ENCODE results near the gene P2RX3.
"Not testable (repeated sequence)": the region's sequence is repeated elsewhere in the genome, so short reads cannot be mapped to it uniquely, and the experiment has no call there.

Gene P2RX3

GRCh38 chr11:57336111-57336666 is 2.0 kb upstream of the P2RX3 start:
- no peak for TF ChIP-seq TAF1 (IDR thresholded peaks at IDR 0.05; ENCODE audit: low read depth, low read length)
- no peak for TF ChIP-seq SPI1 (IDR thresholded peaks at IDR 0.05; ENCODE audit: low read depth, low read length)
- DNase-seq (ENCODE audit: insufficient read length, low spot score) (no peak), FAIRE-seq (no peak)

- DNase-seq (ENCODE audit: insufficient read length, low spot score); FAIRE-seq: not testable (repeated sequence)
Measured at GRCh38 chr11:57336856-57337255, 1.3 kb upstream of the P2RX3 start.

- TF ChIP-seq POLR2AphosphoS5 (IDR thresholded peaks at IDR 0.05; ENCODE audit: low read depth, low read length) (no peak), POU2F2 (IDR thresholded peaks at IDR 0.05; ENCODE audit: low read depth, low read length) (no peak), PAX5 (IDR thresholded peaks at IDR 0.05; ENCODE audit: insufficient read depth, low read length, severe bottlenecking) (no peak), TAF1 (IDR thresholded peaks at IDR 0.05; ENCODE audit: low read depth, low read length) (no peak), POLR2A (IDR thresholded peaks at IDR 0.05; ENCODE audit: low read depth, low read length) (no peak), SPI1 (IDR thresholded peaks at IDR 0.05; ENCODE audit: low read depth, low read length) (no peak)
- no peak for DNase-seq (ENCODE audit: insufficient read length, low spot score)
- no peak for FAIRE-seq
Measured at GRCh38 chr11:57339328-57339727, 1.2 kb downstream of the P2RX3 start.

DNA sequence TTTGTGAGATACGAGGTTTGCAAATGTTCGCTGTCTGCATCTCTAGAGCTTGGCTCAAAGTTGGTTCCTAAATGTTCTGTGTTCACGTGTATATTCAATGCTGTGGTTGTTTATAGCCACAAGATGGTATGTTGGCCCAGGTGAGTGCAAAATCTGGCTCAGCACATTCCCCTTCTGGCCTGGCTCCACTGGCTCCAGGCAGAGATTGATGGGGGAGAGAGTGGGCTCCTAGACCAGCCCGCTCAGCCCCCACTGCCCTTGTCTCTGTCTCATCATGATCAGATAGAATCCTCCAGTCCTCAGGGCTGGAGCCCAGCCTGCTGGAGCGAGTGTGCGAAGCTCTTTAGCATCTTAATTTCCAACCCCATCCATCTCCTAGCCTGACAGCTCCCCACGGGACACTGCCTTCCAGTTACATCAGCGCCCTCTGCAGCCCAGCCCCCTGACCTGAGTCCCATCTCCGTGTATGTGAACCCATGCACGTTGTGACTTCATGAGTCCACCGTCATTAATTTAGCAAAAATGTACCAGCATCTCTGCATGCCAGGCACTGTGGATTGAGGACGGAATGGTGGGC is 2.0 kb downstream of the P2RX3 start:
- TF ChIP-seq POLR2A (IDR thresholded peaks at IDR 0.05; ENCODE audit: low read depth, low read length) (no peak), POLR2AphosphoS5 (IDR thresholded peaks at IDR 0.05; ENCODE audit: low read depth, low read length) (no peak), POU2F2 (IDR thresholded peaks at IDR 0.05; ENCODE audit: low read depth, low read length) (no peak), PAX5 (IDR thresholded peaks at IDR 0.05; ENCODE audit: insufficient read depth, low read length, severe bottlenecking) (no peak), TAF1 (IDR thresholded peaks at IDR 0.05; ENCODE audit: low read depth, low read length) (no peak), SPI1 (IDR thresholded peaks at IDR 0.05; ENCODE audit: low read depth, low read length) (no peak)
- DNase-seq (ENCODE audit: insufficient read length, low spot score) (no peak), FAIRE-seq (no peak)

- TF ChIP-seq POU2F2 (IDR thresholded peaks at IDR 0.05; ENCODE audit: low read depth, low read length) (no peak), POLR2A (IDR thresholded peaks at IDR 0.05; ENCODE audit: low read depth, low read length) (no peak), SPI1 (IDR thresholded peaks at IDR 0.05; ENCODE audit: low read depth, low read length) (no peak), TAF1 (IDR thresholded peaks at IDR 0.05; ENCODE audit: low read depth, low read length) (no peak), PAX5 (IDR thresholded peaks at IDR 0.05; ENCODE audit: insufficient read depth, low read length, severe bottlenecking) (no peak), POLR2AphosphoS5 (IDR thresholded peaks at IDR 0.05; ENCODE audit: low read depth, low read length) (no peak)
- DNase-seq (ENCODE audit: insufficient read length, low spot score) (no peak), FAIRE-seq (no peak)
Measured at GRCh38 chr11:57341250-57341808, 3.2 kb downstream of the P2RX3 start.

GRCh38 chr11:57342702-57343101 is 4.5 kb downstream of the P2RX3 start:
- TF ChIP-seq SPI1 (IDR thresholded peaks at IDR 0.05; ENCODE audit: low read depth, low read length) (no peak), POLR2AphosphoS5 (IDR thresholded peaks at IDR 0.05; ENCODE audit: low read depth, low read length) (no peak), PAX5 (IDR thresholded peaks at IDR 0.05; ENCODE audit: insufficient read depth, low read length, severe bottlenecking) (no peak), POLR2A (IDR thresholded peaks at IDR 0.05; ENCODE audit: low read depth, low read length) (no peak), POU2F2 (IDR thresholded peaks at IDR 0.05; ENCODE audit: low read depth, low read length) (no peak), TAF1 (IDR thresholded peaks at IDR 0.05; ENCODE audit: low read depth, low read length) (no peak)
- FAIRE-seq (no peak), DNase-seq (ENCODE audit: insufficient read length, low spot score) (no peak)

- TF ChIP-seq TAF1 (IDR thresholded peaks at IDR 0.05; ENCODE audit: low read depth, low read length), result no peak
- TF ChIP-seq POLR2AphosphoS5 (IDR thresholded peaks at IDR 0.05; ENCODE audit: low read depth, low read length), result no peak
- TF ChIP-seq PAX5 (IDR thresholded peaks at IDR 0.05; ENCODE audit: insufficient read depth, low read length, severe bottlenecking), result no peak
- no peak for TF ChIP-seq POLR2A (IDR thresholded peaks at IDR 0.05; ENCODE audit: low read depth, low read length)
- no peak for TF ChIP-seq POU2F2 (IDR thresholded peaks at IDR 0.05; ENCODE audit: low read depth, low read length)
- no peak for TF ChIP-seq SPI1 (IDR thresholded peaks at IDR 0.05; ENCODE audit: low read depth, low read length)
- no peak for FAIRE-seq
- no peak for DNase-seq (ENCODE audit: insufficient read length, low spot score)
Measured at GRCh38 chr11:57343825-57344224, 5.7 kb downstream of the P2RX3 start.

DNA sequence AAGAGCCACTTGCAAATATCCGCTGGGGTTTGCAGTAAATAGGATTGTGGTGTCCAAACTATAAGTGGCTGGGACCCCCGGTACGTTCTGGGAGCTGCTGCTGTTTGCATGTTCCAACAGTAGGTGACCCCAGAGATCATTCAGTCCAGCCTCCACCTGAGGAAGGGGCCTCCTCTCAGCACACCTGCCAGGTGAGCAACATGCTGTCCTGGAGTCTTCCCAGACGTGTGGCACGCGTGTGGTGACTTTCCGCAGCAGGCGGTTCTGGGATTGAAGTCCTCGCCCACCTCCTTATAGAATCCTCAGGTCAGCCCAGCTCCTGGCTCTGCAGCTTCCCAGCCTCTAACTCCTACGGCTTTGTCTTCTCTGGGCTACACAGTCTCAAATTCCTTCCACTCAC is 6.7 kb downstream of the P2RX3 start:
- FAIRE-seq, result no peak

GRCh38 chr11:57345555-57346211 is 7.5 kb downstream of the P2RX3 start:
- TF ChIP-seq PAX5 (IDR thresholded peaks at IDR 0.05; ENCODE audit: insufficient read depth, low read length, severe bottlenecking), result no peak
- TF ChIP-seq SPI1 (IDR thresholded peaks at IDR 0.05; ENCODE audit: low read depth, low read length), result 0 out of 2 replicates have a peak, but pooled peaks have one; percentile 14
- DNase-seq (ENCODE audit: insufficient read length, low spot score) (peak; percentile 57), FAIRE-seq (peak; percentile 94)

More for the DNA sequence above, 6.7 kb downstream of the P2RX3 start:
- TF ChIP-seq SPI1 (IDR thresholded peaks at IDR 0.05; ENCODE audit: low read depth, low read length) (no peak), POLR2A (IDR thresholded peaks at IDR 0.05; ENCODE audit: low read depth, low read length) (no peak), POU2F2 (IDR thresholded peaks at IDR 0.05; ENCODE audit: low read depth, low read length) (no peak), POLR2AphosphoS5 (IDR thresholded peaks at IDR 0.05; ENCODE audit: low read depth, low read length) (no peak), PAX5 (IDR thresholded peaks at IDR 0.05; ENCODE audit: insufficient read depth, low read length, severe bottlenecking) (no peak)
- DNase-seq (ENCODE audit: insufficient read length, low spot score), result no peak

DNA sequence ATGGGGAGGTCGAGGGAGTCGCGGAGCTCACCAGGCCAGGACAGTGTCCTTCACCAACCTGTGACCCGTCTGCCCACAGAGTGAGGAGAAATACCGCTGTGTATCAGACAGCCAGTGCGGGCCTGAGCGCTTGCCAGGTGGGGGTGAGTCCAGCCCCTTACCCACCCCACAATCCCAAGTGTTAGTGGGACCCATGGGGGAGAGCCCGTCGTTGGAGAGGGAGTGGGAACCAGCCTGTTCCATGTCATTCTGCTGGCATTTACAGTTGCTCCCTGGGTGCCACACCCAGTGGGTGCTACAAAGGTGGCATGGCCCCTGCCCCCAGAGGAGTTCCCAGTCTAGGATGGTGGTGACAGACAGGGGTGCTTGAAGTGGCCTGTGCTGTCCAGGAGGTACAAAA is 9.2 kb downstream of the P2RX3 start:
- no peak for TF ChIP-seq PAX5 (IDR thresholded peaks at IDR 0.05; ENCODE audit: insufficient read depth, low read length, severe bottlenecking)
- TF ChIP-seq TAF1 (IDR thresholded peaks at IDR 0.05; ENCODE audit: low read depth, low read length), result no peak
- no peak for TF ChIP-seq POLR2A (IDR thresholded peaks at IDR 0.05; ENCODE audit: low read depth, low read length)
- no peak for TF ChIP-seq SPI1 (IDR thresholded peaks at IDR 0.05; ENCODE audit: low read depth, low read length)
- TF ChIP-seq POU2F2 (IDR thresholded peaks at IDR 0.05; ENCODE audit: low read depth, low read length), result no peak
- TF ChIP-seq POLR2AphosphoS5 (IDR thresholded peaks at IDR 0.05; ENCODE audit: low read depth, low read length), result no peak
- DNase-seq (ENCODE audit: insufficient read length, low spot score) (no peak), FAIRE-seq (no peak)
